ENCODE data around the gene TSPO2. TPM values are rescaled to one million over a fixed set of nuclear protein-coding genes. Genes with fewer than 3 reads are reported as not detected.

The TSPO2 gene
- total RNA-seq, 2 experiments from 2014 or later = not detected

GRCh38 chr6:41028561-41029412, 13.5 kb upstream of the TSPO2 start:
- no peak for DNase-seq (ENCODE audit: low spot score)
- peak overlapping the region; percentile 94 for H2AFZ ChIP-seq (ENCODE audit: low read length)

GRCh38 chr6:41032830-41033229, 9.4 kb upstream of the TSPO2 start:
- H2AFZ ChIP-seq (ENCODE audit: low read length) = no peak overlapping the region
- peaks cover 12% of the 10 kb centered on the region for H3K4me1 ChIP-seq (ENCODE audit: insufficient read depth, low read length, poor library complexity, severe bottlenecking)
- no peaks in the 10 kb centered on the region for H3K9me2 ChIP-seq (ENCODE audit: insufficient read depth, low read length)
- H3K36me3 ChIP-seq (ENCODE audit: insufficient read depth, low read length) = no peaks in the 10 kb centered on the region
- TF ChIP-seq CTCF (conservative IDR thresholded peaks at IDR 0.05; ENCODE audit: low read length) (no peak), EZH2phosphoT487 (IDR thresholded peaks at IDR 0.05; ENCODE audit: borderline replicate concordance, low read depth, low read length) (no peak)
- H3K9me3 ChIP-seq (ENCODE audit: low read length) = no peaks in the 10 kb centered on the region
- intact Hi-C loops (cut with micrococcal nuclease; ENCODE audit: unreplicated experiment) = no loop called here
- H3K4me2 ChIP-seq (ENCODE audit: low read length) = no peak overlapping the region
- H4K20me1 ChIP-seq (ENCODE audit: insufficient read depth, low read length) = no peaks in the 10 kb centered on the region
- H3K27ac ChIP-seq (ENCODE audit: low read depth, low read length, poor library complexity, severe bottlenecking) = no peak overlapping the region
- DNase-seq (ENCODE audit: low spot score) = no peak
- no peaks in the 10 kb centered on the region for H3K79me2 ChIP-seq (ENCODE audit: insufficient read depth, low read depth, low read length)
- CTCF ChIA-PET (ENCODE audit: unreplicated experiment) = no interaction called here
- H3K4me3 ChIP-seq (ENCODE audit: low read depth, low read length, poor library complexity, severe bottlenecking) = no peak overlapping the region
- POLR2A ChIA-PET = no interaction called here
- BruUV-seq (replicated peaks) = no TSS peak

More at GRCh38 chr6:41028561-41029412, 13.5 kb upstream of the TSPO2 start:
- Histone ChIP-seq H3K27ac (ENCODE audit: low read depth, low read length, poor library complexity, severe bottlenecking) (no peak overlapping the region), H3K9me3 (ENCODE audit: low read length) (no peaks in the 10 kb centered on the region), H3K79me2 (ENCODE audit: insufficient read depth, low read depth, low read length) (no peaks in the 10 kb centered on the region), H3K4me2 (ENCODE audit: low read length) (peak overlapping the region; percentile 73), H3K4me3 (ENCODE audit: low read depth, low read length, poor library complexity, severe bottlenecking) (peak overlapping the region; percentile 59), H4K20me1 (ENCODE audit: insufficient read depth, low read length) (no peaks in the 10 kb centered on the region), H3K9me2 (ENCODE audit: insufficient read depth, low read length) (no peaks in the 10 kb centered on the region), H3K4me1 (ENCODE audit: insufficient read depth, low read length, poor library complexity, severe bottlenecking) (peaks cover 22% of the 10 kb centered on the region), H3K36me3 (ENCODE audit: insufficient read depth, low read length) (no peaks in the 10 kb centered on the region)
- no peak for TF ChIP-seq CTCF (conservative IDR thresholded peaks at IDR 0.05; ENCODE audit: low read length)
- TF ChIP-seq EZH2phosphoT487 (IDR thresholded peaks at IDR 0.05; ENCODE audit: borderline replicate concordance, low read depth, low read length) = no peak
- ChIA-PET CTCF (ENCODE audit: unreplicated experiment) (interaction anchor here (1.0 to 1.9 kb wide), 3 partner anchors 21 to 40 kb away, joined by 4 to 6 read pairs (median 5); no protein-coding TSS in a partner anchor), POLR2A (no interaction called here)
- intact Hi-C loops (cut with micrococcal nuclease; ENCODE audit: unreplicated experiment) = loop anchor here (1.0 kb wide), 1 partner anchor 22 kb away; no protein-coding TSS in a partner anchor
- no TSS peak for BruUV-seq (replicated peaks)

- no peak overlapping the region for H3K27ac ChIP-seq (ENCODE audit: low read depth, low read length, poor library complexity, severe bottlenecking)
- H3K9me3 ChIP-seq (ENCODE audit: low read length) = no peaks in the 10 kb centered on the region
- intact Hi-C loops (cut with micrococcal nuclease; ENCODE audit: unreplicated experiment) = no loop called here
- DNase-seq (ENCODE audit: low spot score) = no peak
- TF ChIP-seq CTCF (conservative IDR thresholded peaks at IDR 0.05; ENCODE audit: low read length) = no peak
- H3K79me2 ChIP-seq (ENCODE audit: insufficient read depth, low read depth, low read length) = no peaks in the 10 kb centered on the region
- ChIA-PET CTCF (ENCODE audit: unreplicated experiment) (no interaction called here), POLR2A (no interaction called here)
- no peak overlapping the region for H2AFZ ChIP-seq (ENCODE audit: low read length)
- H3K4me2 ChIP-seq (ENCODE audit: low read length) = no peak overlapping the region
- no TSS peak for BruUV-seq (replicated peaks)
- H3K36me3 ChIP-seq (ENCODE audit: insufficient read depth, low read length) = no peaks in the 10 kb centered on the region
- no peaks in the 10 kb centered on the region for H4K20me1 ChIP-seq (ENCODE audit: insufficient read depth, low read length)
- peaks cover 4% of the 10 kb centered on the region for H3K4me1 ChIP-seq (ENCODE audit: insufficient read depth, low read length, poor library complexity, severe bottlenecking)
- no peak overlapping the region for H3K4me3 ChIP-seq (ENCODE audit: low read depth, low read length, poor library complexity, severe bottlenecking)
- no peaks in the 10 kb centered on the region for H3K9me2 ChIP-seq (ENCODE audit: insufficient read depth, low read length)
These were observed 8.5 kb upstream of the TSPO2 start for GRCh38 chr6:41033776-41034175.
